Progenitor cell of endocrine pancreas (in vitro differentiated cells): ENCODE results near the gene SOBP. TPM values are rescaled to one million over a fixed set of nuclear protein-coding genes. Genes with fewer than 3 reads are reported as not detected.

Experiments used
- DNase-seq: peaks from one replicate; pipeline ENCODE4 v3.0.0; 2021; ENCODE audit warnings: low spot score; ENCODE audit not compliant: unreplicated experiment
- H3K27ac Mint-ChIP-seq: 2 replicates; pipeline ENCODE4 v1.8.0; 2021; ENCODE audit warnings: mild to moderate bottlenecking, moderate library complexity, mixed read lengths
- H3K27me3 Mint-ChIP-seq: 2 replicates; pipeline ENCODE4 v1.8.0; 2021; ENCODE audit warnings: mixed read lengths
- H3K36me3 Mint-ChIP-seq: 2 replicates; pipeline ENCODE4 v1.8.0; 2022; ENCODE audit warnings: mixed read lengths; ENCODE audit not compliant: insufficient read depth
- H3K4me1 Mint-ChIP-seq: 2 replicates; pipeline ENCODE4 v1.8.0; 2021; ENCODE audit warnings: low read depth, mixed read lengths
- H3K4me3 Mint-ChIP-seq: 2 replicates; pipeline ENCODE4 v1.8.0; 2021; ENCODE audit warnings: low read depth, mild to moderate bottlenecking, moderate library complexity, mixed read lengths
- H3K9me3 Mint-ChIP-seq: 2 replicates; pipeline ENCODE4 v1.8.0; 2021; ENCODE audit warnings: low read depth, mixed read lengths
- total RNA-seq: library from RNA; stranded (reverse); gene quantifications from 2 replicates; pipeline ENCODE4 v1.2.1, GENCODE V29; 2021
- TF ChIP-seq, protein P1 (sequence below): fragments of 200-600 bp; sonication (generic); IDR thresholded peaks from one replicate; pipeline ENCODE4 v1.5.0; 2021; ENCODE audit warnings: antibody characterized with exemption, mild to moderate bottlenecking; ENCODE audit not compliant: unreplicated experiment

SOBP gene
- total RNA-seq, 1 donor from 2014 or later, result 17.0 TPM

DNA sequence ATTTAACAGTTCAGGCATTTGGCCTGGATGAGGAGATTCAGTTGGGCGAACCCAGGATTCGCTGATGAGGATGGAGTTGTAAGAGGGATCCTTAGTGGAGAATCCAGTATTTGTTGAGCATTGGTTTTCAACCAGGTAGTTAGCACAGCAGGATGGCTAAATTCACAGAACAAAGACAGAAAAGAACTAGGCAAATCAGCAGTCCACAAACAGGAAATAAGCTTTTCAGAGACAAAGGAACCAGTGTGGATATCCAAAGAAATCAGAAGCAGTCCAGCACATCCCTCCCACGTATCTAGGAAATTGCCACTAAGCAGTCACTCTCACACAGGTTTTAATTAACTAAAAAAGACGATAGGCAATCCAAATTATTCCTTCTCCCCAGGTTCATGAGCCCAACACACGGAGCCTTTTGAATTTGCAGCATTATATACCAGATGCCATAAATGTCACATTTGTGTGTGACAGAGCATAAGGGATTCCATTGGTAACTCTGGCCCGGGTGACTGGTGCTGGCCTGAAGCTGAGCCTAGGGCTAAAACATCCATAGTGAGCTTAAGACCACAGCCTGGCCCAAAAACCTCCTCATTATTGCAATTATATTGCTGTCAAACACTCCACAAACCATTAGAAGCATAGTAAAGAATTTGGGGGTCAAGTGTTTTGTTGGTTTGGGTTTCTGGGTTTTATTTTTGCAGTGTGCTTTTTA, 131.5 kb downstream of the SOBP start:
- H3K4me1 Mint-ChIP-seq, result peaks cover 16% of the 10 kb centered on the region
- DNase-seq, result no peak
- no peak overlapping the region for H3K27ac Mint-ChIP-seq
- H3K27me3 Mint-ChIP-seq, result no peaks in the 10 kb centered on the region
- no peak overlapping the region for H3K4me3 Mint-ChIP-seq
- H3K9me3 Mint-ChIP-seq, result no peaks in the 10 kb centered on the region
- TF ChIP-seq, protein P1, sequence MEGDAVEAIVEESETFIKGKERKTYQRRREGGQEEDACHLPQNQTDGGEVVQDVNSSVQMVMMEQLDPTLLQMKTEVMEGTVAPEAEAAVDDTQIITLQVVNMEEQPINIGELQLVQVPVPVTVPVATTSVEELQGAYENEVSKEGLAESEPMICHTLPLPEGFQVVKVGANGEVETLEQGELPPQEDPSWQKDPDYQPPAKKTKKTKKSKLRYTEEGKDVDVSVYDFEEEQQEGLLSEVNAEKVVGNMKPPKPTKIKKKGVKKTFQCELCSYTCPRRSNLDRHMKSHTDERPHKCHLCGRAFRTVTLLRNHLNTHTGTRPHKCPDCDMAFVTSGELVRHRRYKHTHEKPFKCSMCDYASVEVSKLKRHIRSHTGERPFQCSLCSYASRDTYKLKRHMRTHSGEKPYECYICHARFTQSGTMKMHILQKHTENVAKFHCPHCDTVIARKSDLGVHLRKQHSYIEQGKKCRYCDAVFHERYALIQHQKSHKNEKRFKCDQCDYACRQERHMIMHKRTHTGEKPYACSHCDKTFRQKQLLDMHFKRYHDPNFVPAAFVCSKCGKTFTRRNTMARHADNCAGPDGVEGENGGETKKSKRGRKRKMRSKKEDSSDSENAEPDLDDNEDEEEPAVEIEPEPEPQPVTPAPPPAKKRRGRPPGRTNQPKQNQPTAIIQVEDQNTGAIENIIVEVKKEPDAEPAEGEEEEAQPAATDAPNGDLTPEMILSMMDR, result no peak
- H3K36me3 Mint-ChIP-seq, result no peaks in the 10 kb centered on the region

DNA sequence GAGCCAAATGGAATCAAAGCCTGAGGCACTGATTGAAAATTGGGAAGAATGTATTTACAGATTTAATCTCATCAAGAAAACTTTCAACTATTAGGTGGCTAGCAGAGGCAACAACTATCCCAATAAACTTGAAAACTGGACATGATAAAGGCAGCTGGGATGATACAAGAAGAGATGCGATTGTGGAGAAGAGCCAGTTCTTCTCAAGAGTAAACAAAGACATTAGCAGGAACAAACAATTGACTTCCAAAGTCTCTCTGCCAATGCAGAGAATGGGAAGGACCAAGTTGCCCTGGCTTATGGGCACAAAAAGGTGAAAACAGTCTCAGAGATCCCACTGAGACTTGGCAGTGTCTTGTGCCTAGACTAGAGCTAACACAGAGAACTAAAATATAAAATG, 132.4 kb downstream of the SOBP start:
- H3K4me3 Mint-ChIP-seq, result no peak overlapping the region
- TF ChIP-seq, protein P1, result no peak
- no peaks in the 10 kb centered on the region for H3K36me3 Mint-ChIP-seq
- no peak overlapping the region for H3K27ac Mint-ChIP-seq
- H3K27me3 Mint-ChIP-seq, result no peaks in the 10 kb centered on the region
- H3K4me1 Mint-ChIP-seq, result peaks cover 10% of the 10 kb centered on the region
- DNase-seq, result no peak
- no peaks in the 10 kb centered on the region for H3K9me3 Mint-ChIP-seq

DNA sequence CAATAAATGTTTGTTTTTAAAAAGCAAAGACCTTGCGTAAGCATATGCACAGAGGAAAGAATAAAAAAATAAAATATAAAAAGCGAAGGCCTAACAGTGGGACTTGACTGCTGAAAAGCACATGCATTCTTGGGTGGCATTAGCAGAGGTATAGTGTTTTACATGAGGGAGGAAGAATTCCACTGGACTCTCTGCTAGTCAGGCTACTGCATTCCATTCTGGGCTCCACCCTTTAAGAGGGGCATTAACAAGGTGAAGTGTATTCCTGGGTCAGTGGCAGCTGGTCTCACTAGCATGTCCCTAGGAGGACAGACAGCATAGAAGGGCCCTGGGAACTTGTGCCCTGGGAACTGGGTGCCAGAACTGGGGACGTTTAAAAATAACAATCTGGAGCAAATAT, 134.1 kb downstream of the SOBP start:
- Mint-ChIP-seq H3K4me1 (peaks cover 10% of the 10 kb centered on the region), H3K4me3 (no peak overlapping the region), H3K36me3 (no peaks in the 10 kb centered on the region), H3K27me3 (no peaks in the 10 kb centered on the region), H3K27ac (no peak overlapping the region), H3K9me3 (no peaks in the 10 kb centered on the region)
- no peak for DNase-seq
- TF ChIP-seq, protein P1, result no peak

DNA sequence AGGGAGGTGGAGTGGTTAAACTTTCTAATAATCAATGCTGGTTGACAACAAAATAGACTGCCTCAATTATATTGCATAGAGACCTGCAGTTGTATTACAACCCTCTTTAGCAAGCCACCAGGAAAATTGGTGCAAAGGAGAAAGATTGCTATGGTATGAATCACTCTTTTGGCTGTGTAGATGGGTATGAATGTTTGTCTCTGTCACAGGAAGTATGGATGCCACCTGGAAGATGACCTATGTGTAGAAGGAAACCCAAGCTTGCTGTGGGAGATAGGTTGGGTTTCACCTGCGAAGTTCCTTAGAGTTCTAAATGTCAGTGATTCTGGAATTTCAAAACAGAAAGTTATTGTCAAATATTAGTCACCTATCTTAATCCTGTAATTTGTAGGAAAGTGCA, 134.6 kb downstream of the SOBP start:
- no peak overlapping the region for H3K27ac Mint-ChIP-seq
- no peaks in the 10 kb centered on the region for H3K27me3 Mint-ChIP-seq
- no peaks in the 10 kb centered on the region for H3K9me3 Mint-ChIP-seq

DNA sequence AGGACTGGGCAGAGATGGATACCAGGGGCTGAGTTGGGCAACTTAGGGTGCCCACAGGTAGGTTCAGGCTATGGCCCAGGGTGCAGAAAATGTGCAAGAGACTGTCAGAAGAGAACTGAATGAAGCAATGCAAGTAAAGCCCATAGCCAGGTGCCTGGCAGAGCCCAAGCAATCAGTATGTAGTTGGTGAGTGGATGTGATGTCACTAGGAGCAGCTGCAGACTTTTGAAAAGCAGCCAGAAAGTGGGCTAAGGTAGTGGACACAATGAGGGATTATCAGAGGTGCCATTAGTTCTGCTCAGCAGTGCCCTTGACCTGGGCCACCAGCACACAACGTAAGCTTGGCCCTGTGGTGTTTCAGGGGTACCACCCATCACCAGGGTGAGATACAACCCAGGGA, 135.3 kb downstream of the SOBP start:
- H3K27me3 Mint-ChIP-seq, result no peaks in the 10 kb centered on the region
- DNase-seq, result no peak
- H3K9me3 Mint-ChIP-seq, result no peaks in the 10 kb centered on the region
- H3K4me3 Mint-ChIP-seq, result no peak overlapping the region
- peaks cover 10% of the 10 kb centered on the region for H3K4me1 Mint-ChIP-seq
- no peak overlapping the region for H3K27ac Mint-ChIP-seq
- TF ChIP-seq, protein P1, result no peak
- no peaks in the 10 kb centered on the region for H3K36me3 Mint-ChIP-seq

More for the DNA sequence above, 134.6 kb downstream of the SOBP start:
- H3K4me3 Mint-ChIP-seq, result no peak overlapping the region
- TF ChIP-seq, protein P1, result no peak
- H3K4me1 Mint-ChIP-seq, result peaks cover 10% of the 10 kb centered on the region
- DNase-seq, result no peak
- no peaks in the 10 kb centered on the region for H3K36me3 Mint-ChIP-seq
